NCI-H524 (cell line): ENCODE data around the gene HNRNPH1.
"Not testable (repeated sequence)": the region's sequence is repeated elsewhere in the genome, so short reads cannot be mapped to it uniquely, and the experiment has no call there.

Source experiments
- DNase-seq, 2 experiments: peaks; one replicate each; lab custom pipeline; 2025; lab: John Stamatoyannopoulos, UW

The HNRNPH1 gene, protein sequence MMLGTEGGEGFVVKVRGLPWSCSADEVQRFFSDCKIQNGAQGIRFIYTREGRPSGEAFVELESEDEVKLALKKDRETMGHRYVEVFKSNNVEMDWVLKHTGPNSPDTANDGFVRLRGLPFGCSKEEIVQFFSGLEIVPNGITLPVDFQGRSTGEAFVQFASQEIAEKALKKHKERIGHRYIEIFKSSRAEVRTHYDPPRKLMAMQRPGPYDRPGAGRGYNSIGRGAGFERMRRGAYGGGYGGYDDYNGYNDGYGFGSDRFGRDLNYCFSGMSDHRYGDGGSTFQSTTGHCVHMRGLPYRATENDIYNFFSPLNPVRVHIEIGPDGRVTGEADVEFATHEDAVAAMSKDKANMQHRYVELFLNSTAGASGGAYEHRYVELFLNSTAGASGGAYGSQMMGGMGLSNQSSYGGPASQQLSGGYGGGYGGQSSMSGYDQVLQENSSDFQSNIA

GRCh38 chr5:179623003-179623905, at the start of gene HNRNPH1:
Gene HNRNPH1 (minus strand): TSS chr5:179623671. CDS start chr5:179623133, 538 bp downstream.
- peak; percentile 97 to 99 for DNase-seq

- peak in 1 of 2 experiments; percentile 45 for DNase-seq
Observed at GRCh38 chr5:179668391-179668790, 44.9 kb upstream of the HNRNPH1 start.

GRCh38 chr5:179661647-179662046, 38.2 kb upstream of the HNRNPH1 start:
- DNase-seq: not testable (repeated sequence)

GRCh38 chr5:179658179-179658856, 34.8 kb upstream of the HNRNPH1 start:
- peak in 1 of 2 experiments; percentile 21 for DNase-seq

DNA sequence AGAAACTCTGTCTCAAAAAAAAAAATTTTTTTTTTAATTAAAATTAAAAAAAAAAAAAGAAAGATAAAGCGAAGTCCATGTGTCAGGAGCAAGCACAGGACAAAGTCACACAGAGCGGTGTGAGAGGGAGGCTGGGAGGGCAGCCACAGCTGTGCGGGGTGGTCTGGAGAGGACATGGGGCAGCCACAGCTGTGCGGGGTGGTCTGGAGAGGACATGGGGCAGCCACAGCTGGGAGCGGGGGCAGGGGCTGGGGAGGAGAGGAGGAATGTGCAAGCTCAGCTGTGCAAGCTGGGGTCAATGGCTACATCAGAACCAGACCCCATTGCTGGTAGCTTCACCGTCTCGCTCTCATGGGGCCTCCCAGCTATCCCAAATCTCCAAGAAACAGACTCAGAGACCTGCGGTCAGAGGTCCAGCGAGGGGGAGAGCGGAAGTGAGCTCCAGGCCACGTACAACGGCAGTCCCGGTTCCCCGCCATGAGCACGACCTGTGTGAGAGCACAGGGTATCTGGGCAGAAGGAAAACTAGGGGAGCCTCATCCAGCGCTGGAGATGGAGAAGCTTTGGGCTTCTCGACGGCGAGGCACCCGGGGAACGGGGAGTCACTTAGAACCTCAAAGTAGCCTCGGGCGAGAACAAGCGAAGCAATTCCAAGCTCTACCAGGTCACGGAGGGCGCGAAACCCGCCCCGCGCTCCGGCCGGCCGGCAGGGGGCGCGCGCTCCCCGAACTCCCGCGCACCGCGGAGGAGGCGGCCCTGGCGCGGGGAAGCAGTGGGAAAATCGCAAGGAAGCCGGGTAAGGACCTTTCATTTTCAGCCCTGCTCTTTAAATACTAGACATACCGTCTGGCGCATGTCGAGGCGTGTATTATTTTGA, 34.1 kb upstream of the HNRNPH1 start:
- DNase-seq: not testable (repeated sequence)

DNA sequence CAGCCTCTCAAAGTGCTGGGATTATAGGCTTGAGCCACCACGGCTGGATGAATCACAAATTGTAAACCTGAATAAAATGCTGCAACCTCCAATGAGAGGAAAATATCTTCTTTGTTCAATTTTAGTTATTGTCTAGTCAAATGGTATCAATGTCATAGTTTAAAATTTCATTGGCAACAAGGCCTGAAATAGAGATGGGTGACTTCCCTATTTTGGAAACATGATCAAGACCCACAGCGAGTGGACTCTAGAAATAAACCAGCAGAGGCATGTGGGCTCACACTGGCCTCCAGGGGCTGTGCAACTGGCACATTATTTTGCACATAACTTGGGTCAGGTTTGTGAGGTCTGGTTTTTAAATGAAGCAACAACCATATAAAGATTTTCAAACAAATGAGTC, 29.7 kb upstream of the HNRNPH1 start:
- DNase-seq: not testable (repeated sequence)

DNA sequence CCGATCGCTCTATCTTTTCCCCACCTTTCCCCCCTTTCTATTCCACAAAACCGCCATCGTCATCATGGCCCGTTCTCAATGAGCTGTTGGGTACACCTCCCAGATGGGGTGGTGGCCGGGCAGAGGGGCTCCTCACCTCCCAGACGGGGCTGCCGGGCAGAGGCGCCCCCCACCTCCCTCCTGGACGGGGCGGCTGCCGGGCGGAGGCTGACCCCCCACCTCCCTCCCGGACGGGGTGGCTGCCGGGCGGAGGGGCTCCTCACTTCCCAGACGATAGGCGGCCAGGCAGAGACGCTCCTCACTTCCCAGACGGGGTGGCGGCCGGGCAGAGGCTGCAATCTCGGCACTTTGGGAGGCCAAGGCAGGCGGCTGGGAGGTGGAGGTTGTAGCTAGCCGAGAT, 26.8 kb upstream of the HNRNPH1 start:
- DNase-seq: not testable (repeated sequence)

- not testable (repeated sequence) for DNase-seq
Observed at GRCh38 chr5:179649166-179649703, 25.8 kb upstream of the HNRNPH1 start.

- DNase-seq: no peak
Observed at GRCh38 chr5:179648410-179648809, 24.9 kb upstream of the HNRNPH1 start.

DNA sequence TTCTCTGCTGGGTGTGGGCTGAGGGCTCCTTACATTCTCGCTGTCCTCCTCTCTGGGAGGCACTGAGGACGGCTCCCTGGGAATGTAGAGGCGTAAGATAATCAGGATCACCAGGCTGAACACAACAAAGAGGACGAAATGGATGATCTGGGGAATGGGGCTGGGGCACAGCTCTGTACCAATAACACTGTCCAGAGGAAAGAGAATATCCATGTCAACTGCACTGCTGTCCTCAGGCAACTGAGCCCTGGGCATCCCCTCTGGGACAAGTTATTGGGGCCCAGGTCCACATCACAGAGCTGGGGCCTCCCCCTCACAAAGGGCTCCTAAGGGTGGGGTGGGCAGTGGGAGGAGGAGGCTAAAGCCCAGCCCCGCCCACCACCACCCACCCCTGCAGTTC, 21.3 kb upstream of the HNRNPH1 start:
- DNase-seq: not testable (repeated sequence)

DNA sequence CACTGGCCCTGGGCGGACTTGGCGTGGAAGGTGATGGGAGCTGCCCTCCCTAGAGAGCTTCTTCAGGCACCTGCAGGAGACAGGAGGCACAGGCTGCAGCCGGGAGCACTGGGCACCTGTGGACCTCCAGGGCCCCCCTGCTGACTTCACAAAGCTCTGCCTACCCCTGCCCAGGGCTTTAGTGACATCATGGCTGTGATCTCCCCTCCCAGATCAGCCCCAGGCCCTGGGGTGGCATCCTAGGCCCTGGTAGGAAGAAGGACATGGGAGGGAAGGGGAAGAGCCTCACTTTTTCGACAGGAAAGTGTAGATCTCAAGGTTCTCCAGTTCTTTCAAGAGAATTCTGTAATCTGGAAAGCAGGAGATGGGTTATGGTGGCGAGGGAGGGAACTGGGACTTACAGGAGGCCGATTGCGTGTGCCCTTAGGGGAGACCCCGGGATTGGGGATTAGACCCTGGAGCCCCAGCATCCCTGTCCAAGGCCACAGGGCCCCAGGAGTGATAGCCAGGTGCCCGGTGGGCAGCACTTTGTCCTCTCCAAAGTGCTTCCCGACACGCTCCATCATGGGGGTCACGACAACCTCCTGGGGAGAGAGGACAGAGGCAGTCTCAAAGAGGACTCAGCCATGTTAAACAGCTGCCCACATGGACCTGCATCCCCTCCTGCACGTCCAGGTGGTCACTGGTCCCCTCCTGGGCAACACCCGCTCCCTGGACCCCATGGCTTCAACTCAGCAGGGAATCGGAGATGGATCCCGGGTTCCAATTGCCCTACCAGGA, 19.9 kb upstream of the HNRNPH1 start:
- DNase-seq: not testable (repeated sequence)

DNA sequence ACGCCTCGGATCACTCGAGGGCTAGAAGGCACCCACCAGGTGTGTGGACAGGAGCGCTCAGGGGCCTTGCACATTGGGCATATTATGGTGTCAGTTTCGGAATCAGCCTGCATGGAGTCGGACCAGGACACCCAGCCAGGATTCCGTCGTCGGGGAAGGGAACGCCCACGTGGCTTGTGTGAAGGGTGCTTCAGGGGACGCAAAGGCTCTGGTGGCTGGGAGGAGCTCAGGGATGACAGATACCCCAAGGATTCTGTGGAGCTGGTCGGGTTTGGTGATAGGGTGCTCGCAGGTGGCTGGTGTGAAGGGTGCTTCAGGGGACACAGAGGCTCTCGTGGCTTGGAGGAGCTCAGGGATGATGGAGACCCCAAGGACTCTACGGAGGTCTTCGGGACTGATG, 19.2 kb upstream of the HNRNPH1 start:
- DNase-seq: not testable (repeated sequence)

DNA sequence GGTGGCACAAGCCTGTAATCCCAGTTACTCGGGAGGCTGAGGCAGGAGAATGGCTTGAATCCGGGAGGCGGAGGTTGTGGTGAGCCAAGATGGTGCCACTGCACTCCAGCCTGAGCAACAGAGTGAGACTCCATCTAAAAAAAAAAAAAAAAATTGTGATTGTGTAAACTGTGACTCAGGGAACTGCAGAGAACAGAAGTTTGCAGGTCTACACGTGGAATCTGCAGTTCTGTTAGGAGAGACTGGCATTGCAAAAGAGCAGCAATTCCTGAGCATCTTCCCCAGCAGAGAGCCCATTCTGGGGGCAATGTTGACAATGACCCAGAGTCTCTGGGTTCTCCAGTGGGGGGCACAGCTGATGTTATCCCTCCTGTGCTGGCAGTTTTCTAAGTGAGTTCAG, 18.3 kb upstream of the HNRNPH1 start:
- not testable (repeated sequence) for DNase-seq

- DNase-seq: not testable (repeated sequence)
Observed at GRCh38 chr5:179639296-179639695, 15.8 kb upstream of the HNRNPH1 start.

GRCh38 chr5:179634370-179635172, 11.1 kb upstream of the HNRNPH1 start:
- DNase-seq: not testable (repeated sequence)

DNA sequence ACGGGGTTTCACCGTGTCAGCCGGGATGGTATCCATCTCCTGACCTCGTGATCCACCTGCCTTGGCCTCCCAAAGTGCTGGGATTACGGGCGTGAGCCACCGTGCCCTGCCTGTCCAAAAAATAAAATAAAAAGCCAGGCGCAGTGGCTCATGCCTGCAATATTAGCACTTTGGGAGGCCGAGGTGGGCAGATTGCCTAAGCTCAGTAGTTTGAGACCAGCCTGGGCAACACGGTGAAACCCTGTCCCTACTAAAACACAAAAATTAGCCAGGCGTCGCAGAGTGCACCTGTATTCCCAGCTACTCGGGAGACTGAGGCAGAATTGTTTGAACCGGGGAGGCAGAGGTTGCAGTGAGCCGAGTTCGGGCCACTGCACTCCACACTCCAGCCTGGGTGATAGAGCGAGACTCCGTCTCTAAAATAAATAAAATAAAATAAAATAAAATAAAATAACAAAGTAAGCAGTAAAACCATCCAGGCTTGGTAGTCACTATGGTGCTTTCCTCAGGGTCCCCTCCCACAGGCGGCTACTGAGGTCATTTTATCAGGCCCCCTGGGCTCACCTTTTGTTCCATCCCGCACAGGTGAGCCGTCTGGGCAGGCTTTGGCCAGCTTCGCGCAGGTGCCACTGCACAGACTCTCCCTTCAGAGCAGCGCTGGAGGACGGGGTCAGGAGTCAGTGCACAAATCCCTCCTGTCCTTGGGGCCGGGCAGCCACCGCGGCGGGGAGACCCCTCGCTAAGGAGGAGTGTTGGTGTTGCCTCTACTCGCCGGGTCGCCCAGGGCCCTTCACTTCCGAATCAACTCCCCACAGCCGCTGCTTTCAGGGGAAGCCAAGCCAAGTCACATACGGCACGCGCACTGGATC, 10.3 kb upstream of the HNRNPH1 start:
- not testable (repeated sequence) for DNase-seq

DNA sequence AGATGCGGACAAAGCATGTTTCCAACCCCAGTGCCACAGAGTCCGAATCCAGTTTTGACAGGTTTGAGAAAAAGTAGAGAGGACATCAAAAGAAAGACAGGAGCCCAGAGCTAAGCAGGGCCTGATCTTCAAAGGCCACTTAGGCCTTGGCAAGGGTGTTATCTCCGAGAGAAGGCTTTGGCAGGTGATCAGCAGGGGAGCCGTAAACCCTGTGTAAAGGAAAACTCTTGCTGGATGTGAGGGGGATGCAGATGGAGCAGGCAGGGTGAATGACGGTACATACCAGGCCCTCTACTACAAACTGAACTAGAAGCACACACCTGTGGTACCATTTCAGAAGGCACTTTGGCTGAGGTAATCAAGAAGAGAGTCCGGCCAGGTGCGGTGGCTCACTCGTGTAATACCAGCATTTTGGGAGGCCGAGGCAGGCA, 1.4 kb upstream of the HNRNPH1 start:
- peak in 1 of 2 experiments; percentile 18 for DNase-seq
